SK-N-SH (cell line): Measurements from ENCODE around the gene MTTP.

Source experiments
- CTCF ChIP-seq: fragments of 200-600 bp; sonication (generic); IDR thresholded peaks from 2 replicates; pipeline ENCODE4 v1.6.1; 2017; ENCODE audit warnings: antibody characterized with exemption, mild to moderate bottlenecking, moderate library complexity
- MXI1 ChIP-seq: IDR thresholded peaks from 2 replicates; pipeline ENCODE4 v1.6.1; 2012; ENCODE audit warnings: mild to moderate bottlenecking, low read depth, low read length, improper control_type of control experiment
- RCOR1 ChIP-seq: fragments of 150-350 bp; IDR thresholded peaks from 2 replicates; pipeline ENCODE4 v1.6.1; 2017; ENCODE audit warnings: antibody characterized with exemption, low read length
- SMC3 ChIP-seq: IDR thresholded peaks from 2 replicates; pipeline ENCODE4 v1.6.1; 2012; ENCODE audit warnings: low read depth, low read length, improper control_type of control experiment

- TF ChIP-seq MXI1 (no peak), RCOR1 (no peak), CTCF (no peak), SMC3 (no peak)
Observed at GRCh38 chr4:99645036-99645435, 70.4 kb downstream of the MTTP start.
